ENCODE measurements around the gene ANKRD9.

The ANKRD9 gene

GRCh38 chr14:102500158-102500662, 9.4 kb downstream of the ANKRD9 start:
- peak overlapping the region; percentile 92 for H3K27ac ChIP-seq
- peak; percentile 77 for DNase-seq (ENCODE audit: low read depth, low spot score)

- peak overlapping the region; percentile 92 for H3K27ac ChIP-seq
- DNase-seq (ENCODE audit: low read depth, low spot score), result no peak
Measured at GRCh38 chr14:102499401-102500157, 10.0 kb downstream of the ANKRD9 start.

- DNase-seq (ENCODE audit: low read depth, low spot score), result no peak
- no peak overlapping the region for H3K27ac ChIP-seq
Measured at GRCh38 chr14:102498678-102499265, 10.8 kb downstream of the ANKRD9 start.

- no peak overlapping the region for H3K27ac ChIP-seq
- no peak for DNase-seq (ENCODE audit: low read depth, low spot score)
Measured at GRCh38 chr14:102497998-102498677, 11.4 kb downstream of the ANKRD9 start.

- DNase-seq (ENCODE audit: low read depth, low spot score), result no peak
- H3K27ac ChIP-seq, result no peak overlapping the region
Measured at GRCh38 chr14:102496958-102497744, 12.4 kb downstream of the ANKRD9 start.

- H3K27ac ChIP-seq, result no peak overlapping the region
- DNase-seq (ENCODE audit: low read depth, low spot score), result no peak
Measured at GRCh38 chr14:102496331-102496691, 13.3 kb downstream of the ANKRD9 start.

GRCh38 chr14:102495491-102496330, 13.9 kb downstream of the ANKRD9 start:
- no peak for DNase-seq (ENCODE audit: low read depth, low spot score)
- no peak overlapping the region for H3K27ac ChIP-seq

- no peak overlapping the region for H3K27ac ChIP-seq
- no peak for DNase-seq (ENCODE audit: low read depth, low spot score)
Measured at GRCh38 chr14:102493585-102493984, 16.0 kb downstream of the ANKRD9 start.

GRCh38 chr14:102493096-102493495, 16.5 kb downstream of the ANKRD9 start:
- no peak overlapping the region for H3K27ac ChIP-seq
- DNase-seq (ENCODE audit: low read depth, low spot score), result no peak

GRCh38 chr14:102492531-102492910, 17.1 kb downstream of the ANKRD9 start:
- no peak for DNase-seq (ENCODE audit: low read depth, low spot score)
- H3K27ac ChIP-seq, result no peak overlapping the region

GRCh38 chr14:102491786-102492530, 17.6 kb downstream of the ANKRD9 start:
- H3K27ac ChIP-seq, result peak overlapping the region; percentile 70
- DNase-seq (ENCODE audit: low read depth, low spot score), result no peak

GRCh38 chr14:102491366-102491765, 18.2 kb downstream of the ANKRD9 start:
- peak overlapping the region; percentile 70 for H3K27ac ChIP-seq
- DNase-seq (ENCODE audit: low read depth, low spot score), result peak; percentile 14

GRCh38 chr14:102490456-102490855, 19.1 kb downstream of the ANKRD9 start:
- DNase-seq (ENCODE audit: low read depth, low spot score), result no peak
- peak overlapping the region; percentile 70 for H3K27ac ChIP-seq

GRCh38 chr14:102487204-102487577, 22.4 kb downstream of the ANKRD9 start:
- no peak for DNase-seq (ENCODE audit: low read depth, low spot score)
- no peak overlapping the region for H3K27ac ChIP-seq

GRCh38 chr14:102486513-102487203, 22.9 kb downstream of the ANKRD9 start:
- no peak overlapping the region for H3K27ac ChIP-seq
- DNase-seq (ENCODE audit: low read depth, low spot score), result no peak

GRCh38 chr14:102485693-102486512, 23.7 kb downstream of the ANKRD9 start:
- no peak for DNase-seq (ENCODE audit: low read depth, low spot score)
- no peak overlapping the region for H3K27ac ChIP-seq

- no peak for DNase-seq (ENCODE audit: low read depth, low spot score)
Measured at GRCh38 chr14:102484316-102484715, 25.3 kb downstream of the ANKRD9 start.

More at GRCh38 chr14:102484316-102484715, 25.3 kb downstream of the ANKRD9 start:
- H3K27ac ChIP-seq, result no peak overlapping the region

Data from epithelial cell of prostate (primary cell).